A549 (cell line): ENCODE data around the gene USP3.

Source experiments
- EP300 ChIP-seq, 2 experiments: fragments of >200 bp; sonication (Bioruptor Twin); formaldehyde crosslinking; IDR thresholded peaks; 2 replicates in 1 of 2; 3 replicates in 1 of 2; pipeline ENCODE4 v1.6.1; 2016 to 2017
- FOXS1 ChIP-seq: fragments of 250-450 bp; sonication (Bioruptor Pico); IDR thresholded peaks from 2 replicates; pipeline ENCODE4 v1.5.0; 2020; ENCODE audit warnings: mild to moderate bottlenecking, moderate library complexity
- HDAC2 ChIP-seq: fragments of 200-600 bp; sonication (generic); IDR thresholded peaks from 2 replicates; pipeline ENCODE4 v1.6.1; 2016
- JUNB ChIP-seq: fragments of >200 bp; sonication (Bioruptor Twin); formaldehyde crosslinking; IDR thresholded peaks from 2 replicates; pipeline ENCODE4 v1.6.1; 2016
- MAFK ChIP-seq: fragments of 450-650 bp; IDR thresholded peaks from 2 replicates; pipeline ENCODE4 v1.6.1; 2014; ENCODE audit not compliant: partially characterized antibody
- PHF8 ChIP-seq: fragments of 200-600 bp; sonication (generic); IDR thresholded peaks from 2 replicates; pipeline ENCODE4 v1.6.1; 2016; ENCODE audit warnings: low read depth, mild to moderate bottlenecking, antibody characterized with exemption, moderate library complexity, borderline replicate concordance
- POLR2A ChIP-seq: IDR thresholded peaks from 2 replicates; pipeline ENCODE4 v1.6.1; 2012; ENCODE audit warnings: mild to moderate bottlenecking, low read length
- RNF2 ChIP-seq: fragments of 200-600 bp; sonication (generic); IDR thresholded peaks from 2 replicates; pipeline ENCODE4 v1.6.1; 2016; ENCODE audit warnings: low read depth, mild to moderate bottlenecking, antibody characterized with exemption, moderate library complexity, borderline replicate concordance
- SMC3 ChIP-seq: fragments of >200 bp; sonication (Bioruptor Twin); formaldehyde crosslinking; IDR thresholded peaks from 3 replicates; pipeline ENCODE4 v1.6.1; 2018; ENCODE audit warnings: inconsistent platforms
- TF ChIP-seq, protein P1 (sequence below): fragments of >200 bp; sonication (Bioruptor Twin); formaldehyde crosslinking; IDR thresholded peaks from 3 replicates; pipeline ENCODE4 v1.5.1; 2016
- TF ChIP-seq, protein P2 (sequence below): fragments of 450-650 bp; IDR thresholded peaks from 2 replicates; pipeline ENCODE4 v1.6.1; 2014; ENCODE audit warnings: antibody characterized with exemption
- TF ChIP-seq, protein P3 (sequence below): IDR thresholded peaks from 2 replicates; pipeline ENCODE4 v1.6.1; 2012

GRCh38 chr15:63506537-63507035, 2.2 kb downstream of the USP3 start:
- TF ChIP-seq, protein P1, sequence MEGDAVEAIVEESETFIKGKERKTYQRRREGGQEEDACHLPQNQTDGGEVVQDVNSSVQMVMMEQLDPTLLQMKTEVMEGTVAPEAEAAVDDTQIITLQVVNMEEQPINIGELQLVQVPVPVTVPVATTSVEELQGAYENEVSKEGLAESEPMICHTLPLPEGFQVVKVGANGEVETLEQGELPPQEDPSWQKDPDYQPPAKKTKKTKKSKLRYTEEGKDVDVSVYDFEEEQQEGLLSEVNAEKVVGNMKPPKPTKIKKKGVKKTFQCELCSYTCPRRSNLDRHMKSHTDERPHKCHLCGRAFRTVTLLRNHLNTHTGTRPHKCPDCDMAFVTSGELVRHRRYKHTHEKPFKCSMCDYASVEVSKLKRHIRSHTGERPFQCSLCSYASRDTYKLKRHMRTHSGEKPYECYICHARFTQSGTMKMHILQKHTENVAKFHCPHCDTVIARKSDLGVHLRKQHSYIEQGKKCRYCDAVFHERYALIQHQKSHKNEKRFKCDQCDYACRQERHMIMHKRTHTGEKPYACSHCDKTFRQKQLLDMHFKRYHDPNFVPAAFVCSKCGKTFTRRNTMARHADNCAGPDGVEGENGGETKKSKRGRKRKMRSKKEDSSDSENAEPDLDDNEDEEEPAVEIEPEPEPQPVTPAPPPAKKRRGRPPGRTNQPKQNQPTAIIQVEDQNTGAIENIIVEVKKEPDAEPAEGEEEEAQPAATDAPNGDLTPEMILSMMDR: no peak
- TF ChIP-seq, protein P2, sequence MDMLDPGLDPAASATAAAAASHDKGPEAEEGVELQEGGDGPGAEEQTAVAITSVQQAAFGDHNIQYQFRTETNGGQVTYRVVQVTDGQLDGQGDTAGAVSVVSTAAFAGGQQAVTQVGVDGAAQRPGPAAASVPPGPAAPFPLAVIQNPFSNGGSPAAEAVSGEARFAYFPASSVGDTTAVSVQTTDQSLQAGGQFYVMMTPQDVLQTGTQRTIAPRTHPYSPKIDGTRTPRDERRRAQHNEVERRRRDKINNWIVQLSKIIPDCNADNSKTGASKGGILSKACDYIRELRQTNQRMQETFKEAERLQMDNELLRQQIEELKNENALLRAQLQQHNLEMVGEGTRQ: no peak
- no peak for TF ChIP-seq SMC3
- TF ChIP-seq POLR2A: no peak
- TF ChIP-seq RNF2: no peak
- TF ChIP-seq JUNB: no peak
- no peak for TF ChIP-seq MAFK
- no peak for TF ChIP-seq HDAC2
- no peak for TF ChIP-seq PHF8
- no peak for TF ChIP-seq EP300 (IDR thresholded peaks at IDR 0.05)
- no peak for TF ChIP-seq FOXS1 (CRISPR knock-in tag)
- TF ChIP-seq, protein P3, sequence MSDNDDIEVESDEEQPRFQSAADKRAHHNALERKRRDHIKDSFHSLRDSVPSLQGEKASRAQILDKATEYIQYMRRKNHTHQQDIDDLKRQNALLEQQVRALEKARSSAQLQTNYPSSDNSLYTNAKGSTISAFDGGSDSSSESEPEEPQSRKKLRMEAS: no peak
